PC-9 (cell line): ENCODE results near the gene CHSY1. TPM values are rescaled to one million over a fixed set of nuclear protein-coding genes. Genes with fewer than 3 reads are reported as not detected.

Source experiments
- BruUV-seq: library from RNA; stranded (reverse); fragments of 400-500 nt; replicated peaks from 2 replicates; lab custom pipeline; 2021; lab: Mats Ljungman, UMichigan
- CTCF ChIA-PET: fragments of 300-600 bp; sonication (Branson Sonifier 250); formaldehyde crosslinking; loops from one replicate; lab custom pipeline; 2022; ENCODE audit warnings: antibody characterized with exemption; lab: Charles Lee
- POLR2A ChIA-PET: fragments of 300-600 bp; sonication (Branson Sonifier 250); formaldehyde crosslinking; loops from one replicate; lab custom pipeline; 2022; ENCODE audit warnings: antibody characterized with exemption; ENCODE audit not compliant: unreplicated experiment; lab: Charles Lee
- DNase-seq, 2 experiments: peaks; one replicate each; pipeline versions ENCODE4 v3.0.0 to v3.0.0-alpha.2; 2015 to 2022; ENCODE audit warnings: mixed read lengths in 1 of 2
- H2AFZ ChIP-seq: fragments of 200-600 bp; sonication (generic); 2 replicates; pipeline ENCODE4 v1.8.1; 2017; ENCODE audit warnings: antibody characterized with exemption
- H3F3A ChIP-seq: fragments of 200-600 bp; sonication (generic); 2 replicates; pipeline ENCODE4 v1.8.1; 2017; ENCODE audit warnings: antibody characterized with exemption, mild to moderate bottlenecking, low read depth; ENCODE audit not compliant: insufficient read depth
- H3K27ac ChIP-seq: fragments of 200-600 bp; sonication (generic); 2 replicates; pipeline ENCODE4 v1.6.1; 2016; ENCODE audit warnings: mixed run types
- H3K27me3 ChIP-seq: fragments of 200-600 bp; sonication (generic); 2 replicates; pipeline ENCODE4 v1.6.1; 2016; ENCODE audit warnings: low read depth, mixed run types; ENCODE audit not compliant: insufficient read depth
- H3K36me3 ChIP-seq: fragments of 200-600 bp; sonication (generic); 2 replicates; pipeline ENCODE4 v1.6.1; 2016; ENCODE audit warnings: low read depth, mixed run types
- H3K4me1 ChIP-seq: fragments of 200-600 bp; sonication (generic); replicated peaks from 2 replicates; pipeline ENCODE4 v1.6.1; 2016; ENCODE audit warnings: mixed run types; ENCODE audit not compliant: insufficient read depth
- H3K4me2 ChIP-seq: fragments of 200-600 bp; sonication (generic); 2 replicates; pipeline ENCODE4 v1.6.1; 2017; ENCODE audit warnings: mixed run types
- H3K4me3 ChIP-seq: fragments of 200-600 bp; sonication (generic); 2 replicates; pipeline ENCODE4 v1.6.1; 2016; ENCODE audit warnings: mixed run types
- H3K79me2 ChIP-seq: fragments of 200-600 bp; sonication (generic); 2 replicates; pipeline ENCODE4 v1.6.1; 2017; ENCODE audit warnings: low read depth, mixed run types
- H3K9me2 ChIP-seq: fragments of 200-600 bp; sonication (generic); 2 replicates; pipeline ENCODE4 v1.8.1; 2017; ENCODE audit warnings: mild to moderate bottlenecking; ENCODE audit not compliant: insufficient read depth
- H3K9me3 ChIP-seq: fragments of 200-600 bp; sonication (generic); 2 replicates; pipeline ENCODE4 v1.8.1; 2016; ENCODE audit warnings: low read depth; ENCODE audit not compliant: insufficient read depth
- H4K20me1 ChIP-seq: fragments of 200-600 bp; sonication (generic); 2 replicates; pipeline ENCODE4 v1.8.1; 2017; ENCODE audit not compliant: insufficient read depth
- EZH2 ChIP-seq: fragments of 200-600 bp; sonication (generic); IDR thresholded peaks from 2 replicates; pipeline ENCODE4 v1.8.0; 2017; ENCODE audit warnings: antibody characterized with exemption, low read depth
- intact Hi-C: fragments of 100-400 bp; cut with micrococcal nuclease; formaldehyde crosslinking; loops from one replicate; pipeline ENCODE4 v1.10.0; 2022; ENCODE audit not compliant: unreplicated experiment
- total RNA-seq: library from RNA; stranded (reverse); gene quantifications from 2 replicates; pipeline ENCODE4 v1.2.3, GENCODE V29; 2021
- TF ChIP-seq, protein P1 (sequence below): fragments of 200-600 bp; sonication (generic); conservative IDR thresholded peaks from 2 replicates; pipeline ENCODE4 v1.6.1; 2017; ENCODE audit warnings: mixed run types, antibody characterized with exemption, mild to moderate bottlenecking, moderate library complexity

The CHSY1 gene
- total RNA-seq, 1 experiment from 2014 or later, result 10.7 TPM

DNA sequence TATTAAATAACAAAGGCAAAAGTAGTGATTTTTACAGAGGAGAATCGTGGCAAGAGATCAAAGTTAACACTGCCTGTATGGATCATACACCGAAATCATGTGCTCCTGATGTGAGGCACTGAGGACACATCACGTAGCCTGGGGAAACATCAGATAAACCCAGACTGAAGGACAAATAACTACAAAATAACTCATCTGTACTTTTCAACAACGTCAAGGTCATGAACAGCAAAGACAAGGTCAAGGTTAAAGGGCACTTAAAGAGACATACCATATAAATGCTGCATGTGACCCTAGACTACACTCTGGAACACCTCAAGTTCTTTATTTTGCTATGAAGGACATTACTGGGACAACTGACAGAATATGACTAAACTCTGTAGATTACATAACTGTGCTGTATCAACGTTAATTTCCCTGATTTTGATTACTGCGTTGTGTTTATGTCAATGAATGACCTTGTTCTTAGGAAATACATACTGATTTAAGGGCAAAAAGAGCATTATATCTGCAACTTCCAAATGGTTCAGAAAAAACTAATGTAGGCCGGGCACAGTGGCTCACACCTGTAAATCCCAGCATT, 48.1 kb downstream of the CHSY1 start:
- no TSS peak for BruUV-seq
- no peak overlapping the region for H3K4me2 ChIP-seq
- H2AFZ ChIP-seq, result no peak overlapping the region
- no peak overlapping the region for H3K27ac ChIP-seq
- peaks cover 20% of the 10 kb centered on the region for H4K20me1 ChIP-seq
- no peaks in the 10 kb centered on the region for H3F3A ChIP-seq
- peaks cover 28% of the 10 kb centered on the region for H3K79me2 ChIP-seq
- no peak overlapping the region for H3K4me3 ChIP-seq
- H3K4me1 ChIP-seq, result no peaks in the 10 kb centered on the region
- H3K9me2 ChIP-seq, result no peaks in the 10 kb centered on the region
- ChIA-PET POLR2A (no interaction called here), CTCF (no interaction called here)
- no peaks in the 10 kb centered on the region for H3K36me3 ChIP-seq
- no peaks in the 10 kb centered on the region for H3K9me3 ChIP-seq
- TF ChIP-seq, protein P1, sequence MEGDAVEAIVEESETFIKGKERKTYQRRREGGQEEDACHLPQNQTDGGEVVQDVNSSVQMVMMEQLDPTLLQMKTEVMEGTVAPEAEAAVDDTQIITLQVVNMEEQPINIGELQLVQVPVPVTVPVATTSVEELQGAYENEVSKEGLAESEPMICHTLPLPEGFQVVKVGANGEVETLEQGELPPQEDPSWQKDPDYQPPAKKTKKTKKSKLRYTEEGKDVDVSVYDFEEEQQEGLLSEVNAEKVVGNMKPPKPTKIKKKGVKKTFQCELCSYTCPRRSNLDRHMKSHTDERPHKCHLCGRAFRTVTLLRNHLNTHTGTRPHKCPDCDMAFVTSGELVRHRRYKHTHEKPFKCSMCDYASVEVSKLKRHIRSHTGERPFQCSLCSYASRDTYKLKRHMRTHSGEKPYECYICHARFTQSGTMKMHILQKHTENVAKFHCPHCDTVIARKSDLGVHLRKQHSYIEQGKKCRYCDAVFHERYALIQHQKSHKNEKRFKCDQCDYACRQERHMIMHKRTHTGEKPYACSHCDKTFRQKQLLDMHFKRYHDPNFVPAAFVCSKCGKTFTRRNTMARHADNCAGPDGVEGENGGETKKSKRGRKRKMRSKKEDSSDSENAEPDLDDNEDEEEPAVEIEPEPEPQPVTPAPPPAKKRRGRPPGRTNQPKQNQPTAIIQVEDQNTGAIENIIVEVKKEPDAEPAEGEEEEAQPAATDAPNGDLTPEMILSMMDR, result no peak
- no peak for TF ChIP-seq EZH2
- no peak for DNase-seq
- H3K27me3 ChIP-seq, result no peaks in the 10 kb centered on the region
- intact Hi-C loops, result no loop called here

DNA sequence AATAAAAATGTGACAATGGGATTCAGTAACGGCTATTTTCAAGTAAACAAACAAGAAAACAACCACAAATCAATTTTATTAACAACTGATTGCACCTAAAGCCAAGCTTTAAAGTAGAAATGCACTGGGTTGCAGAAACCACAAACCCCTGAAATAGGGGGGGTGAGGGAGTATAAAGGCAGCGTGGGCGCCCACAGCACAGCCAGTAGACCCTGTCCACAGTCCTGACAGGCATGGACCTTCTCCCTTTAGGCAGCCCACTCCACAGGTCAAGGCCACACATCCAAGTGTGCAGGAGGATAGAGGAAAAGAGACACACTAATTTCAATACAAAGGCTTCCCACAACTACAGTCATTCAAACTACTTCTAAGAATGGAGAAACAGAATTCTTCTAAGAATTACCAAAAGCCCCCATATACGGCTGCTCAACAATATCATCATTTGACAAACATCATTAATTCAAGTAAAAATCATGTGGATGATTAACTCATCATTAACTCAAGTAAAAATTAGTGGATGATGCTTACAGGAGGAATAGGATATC, 48.7 kb downstream of the CHSY1 start:
- no TSS peak for BruUV-seq
- H3K27ac ChIP-seq, result no peak overlapping the region

DNA sequence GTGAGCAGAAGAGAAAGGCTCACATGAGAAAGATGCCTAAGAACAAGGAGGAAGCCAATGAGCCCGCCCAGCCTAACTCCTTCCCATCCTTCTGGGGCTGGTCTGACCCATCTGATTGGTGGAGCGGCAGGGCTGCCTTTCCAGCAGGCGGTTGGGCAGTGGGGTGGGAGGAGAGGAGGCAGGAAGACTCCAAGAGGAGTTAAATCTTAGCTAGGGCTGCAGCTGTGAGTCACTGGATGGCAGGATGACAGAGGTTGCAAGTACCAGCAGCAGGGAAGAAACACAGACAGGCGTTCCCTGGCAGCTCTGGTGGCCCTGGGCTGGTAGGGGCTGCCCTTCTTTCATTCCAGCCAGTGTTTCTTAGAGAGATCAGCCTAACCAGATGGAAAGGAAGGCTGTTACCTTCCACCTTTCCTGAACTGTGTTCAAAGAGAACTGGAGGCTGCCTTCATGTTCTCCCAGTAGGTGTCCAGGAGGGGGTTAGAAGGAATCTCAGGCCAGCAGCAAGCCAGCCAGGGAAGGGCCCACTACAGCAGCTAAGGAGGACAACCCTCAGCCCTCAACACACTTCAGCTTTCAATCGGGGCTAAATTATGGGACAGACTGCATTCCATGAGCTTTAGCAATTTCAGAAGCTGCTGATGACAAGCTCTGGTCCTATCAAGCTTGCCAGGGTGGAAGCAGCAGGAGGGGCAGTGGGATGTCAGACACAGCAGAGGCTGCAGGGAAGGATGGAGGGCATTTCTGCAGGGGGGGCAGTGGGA, 50.3 kb downstream of the CHSY1 start:
- ChIA-PET CTCF (no interaction called here), POLR2A (no interaction called here)
- no peak overlapping the region for H2AFZ ChIP-seq
- H3K27me3 ChIP-seq, result no peaks in the 10 kb centered on the region
- no peak overlapping the region for H3K27ac ChIP-seq
- H3K4me1 ChIP-seq, result no peaks in the 10 kb centered on the region
- no peaks in the 10 kb centered on the region for H3K9me3 ChIP-seq
- DNase-seq, result peak in 1 of 2 experiments; percentile 44
- no peaks in the 10 kb centered on the region for H3K9me2 ChIP-seq
- peaks cover 20% of the 10 kb centered on the region for H4K20me1 ChIP-seq
- intact Hi-C loops, result no loop called here
- no TSS peak for BruUV-seq
- H3K4me3 ChIP-seq, result no peak overlapping the region
- no peaks in the 10 kb centered on the region; the same call in 1 of the 2 replicates for H3F3A ChIP-seq
- H3K36me3 ChIP-seq, result no peaks in the 10 kb centered on the region
- no peak overlapping the region for H3K4me2 ChIP-seq
- H3K79me2 ChIP-seq, result peaks cover 16% of the 10 kb centered on the region
- no peak for TF ChIP-seq EZH2
- TF ChIP-seq, protein P1, result no peak

More for the DNA sequence above, 48.7 kb downstream of the CHSY1 start:
- Histone ChIP-seq H3K9me2 (no peaks in the 10 kb centered on the region), H3K9me3 (no peaks in the 10 kb centered on the region), H4K20me1 (peaks cover 20% of the 10 kb centered on the region), H2AFZ (no peak overlapping the region), H3K4me3 (no peak overlapping the region), H3K27me3 (no peaks in the 10 kb centered on the region), H3K79me2 (peaks cover 27% of the 10 kb centered on the region), H3K4me1 (no peaks in the 10 kb centered on the region), H3F3A (no peaks in the 10 kb centered on the region), H3K36me3 (no peaks in the 10 kb centered on the region), H3K4me2 (no peak overlapping the region)
- DNase-seq, result no peak
- intact Hi-C loops, result no loop called here
- ChIA-PET CTCF (no interaction called here), POLR2A (no interaction called here)
- TF ChIP-seq, protein P1, result no peak
- no peak for TF ChIP-seq EZH2
